Stomach (tissue), 19 donors: ENCODE results near the gene MS4A18. TPM values are rescaled to one million over a fixed set of nuclear protein-coding genes. Genes with fewer than 3 reads are reported as not detected.
"Not testable (repeated sequence)": the region's sequence is repeated elsewhere in the genome, so short reads cannot be mapped to it uniquely, and the experiment has no call there.

Experiments used
- DNase-seq, 2 donors: peaks; one replicate each; pipeline versions ENCODE4 v3.0.0 to v3.0.0-alpha.2; 2013 to 2019
- H3K27ac ChIP-seq, 5 donors: fragments of 200-600 bp in 4 of 5; sonication (generic) in 4 of 5; one replicate each; pipeline ENCODE4 v1.5.1; 2013 to 2019; ENCODE audit warnings: mild to moderate bottlenecking in 1 of 5, moderate library complexity in 1 of 5
- H3K27me3 ChIP-seq, 3 donors: fragments of 200-600 bp; sonication (generic); one replicate each; pipeline ENCODE4 v1.5.1; 2017 to 2019; ENCODE audit warnings: mixed run types in 1 of 3
- H3K36me3 ChIP-seq, 4 donors: fragments of 200-600 bp; sonication (generic); 1 replicate in 3 of 4; 2 replicates in 1 of 4; pipeline ENCODE4 v1.5.1; 2016 to 2019
- H3K4me1 ChIP-seq, 4 donors: fragments of 200-600 bp; sonication (generic); one replicate each; pipeline ENCODE4 v1.5.1; 2016 to 2019
- H3K4me3 ChIP-seq, 4 donors: fragments of 200-600 bp; sonication (generic) in 3 of 4; one replicate each; pipeline ENCODE4 v1.5.1; 2016 to 2019; ENCODE audit warnings: mild to moderate bottlenecking in 1 of 4
- H3K9me3 ChIP-seq, 4 donors: fragments of 200-600 bp; sonication (generic); one replicate each; pipeline ENCODE4 v1.5.1; 2016 to 2019
- EP300 ChIP-seq: sonication (generic); formaldehyde crosslinking; IDR thresholded peaks from one replicate; pipeline ENCODE4 v1.6.1; 2017; ENCODE audit warnings: antibody characterized with exemption
- POLR2A ChIP-seq, 4 donors: fragments of 450-650 bp; IDR thresholded peaks; one replicate each; pipeline ENCODE4 v1.6.1; 2016; ENCODE audit warnings: antibody characterized with exemption in 4 of 4, control low read depth in 2 of 4, mild to moderate bottlenecking in 1 of 4, moderate library complexity in 1 of 4
- POLR2AphosphoS5 ChIP-seq, 3 donors: sonication (generic); formaldehyde crosslinking; IDR thresholded peaks; one replicate each; pipeline ENCODE4 v1.6.1; 2016; ENCODE audit warnings: antibody characterized with exemption in 3 of 3
- WGBS, 5 donors: extraction: QIAGEN DNeasy Blood & Tissue Kit in 3 of 5; methylation state at CpG; one replicate each; pipeline versions ENCODE4 v1.1.5 to v1.1.7; 2013 to 2018; 5-methylcytosine and 5-hydroxymethylcytosine counted together
- intact Hi-C: fragments of 100-400 bp; cut with DNase I; formaldehyde crosslinking; loops from one replicate; pipeline ENCODE4 v1.15.1; 2023; ENCODE audit warnings: low total_unique reads
- long read RNA-seq, 10 donors: transcript quantifications; one replicate each; lab custom pipeline, GENCODE V29; 2026
- polyA plus RNA-seq, 3 donors: library from polyadenylated mRNA; stranded (reverse); fragments of 200-250 nt; gene quantifications; one replicate each; pipeline ENCODE4 v1.2.3, GENCODE V29; 2013
- total RNA-seq, 5 donors: library from RNA; depleted of rRNA; stranded (reverse); fragments of >200 nt; gene quantifications; one replicate each; pipeline versions ENCODE4 v1.1.0 to v1.2.3, GENCODE V29; 2014 to 2016
- TF ChIP-seq, protein P1 (sequence below), 7 experiments: fragments of 450-650 bp in 4 of 7; fragments of 200-600 bp in 3 of 7; sonication (generic) in 3 of 7; IDR thresholded peaks; one replicate each; pipeline ENCODE4 v1.5.1; 2016 to 2019; ENCODE audit warnings: antibody characterized with exemption in 7 of 7, control low read depth in 2 of 7, mild to moderate bottlenecking in 1 of 7
- donor health status: healthy with polysubstance abuse.
- donor health status: Bipolar disorder and iron deficiency.
- donor health status: healthy.

The MS4A18 gene
- total RNA-seq (not detected), polyA plus RNA-seq (under 1 TPM in 1 of 3 donors, not detected in 2; 0.19 TPM)
- long read RNA-seq, donor 1: 0 reads
- long read RNA-seq, donor 2: 0 reads
- long read RNA-seq, donor 3: 0 reads
- long read RNA-seq, donor 4: 0 reads
- long read RNA-seq, donor 5: 0 reads
- long read RNA-seq, donor 6: 0 reads
- long read RNA-seq, donor 7: 0 reads
- long read RNA-seq, donor 8: 0 reads
- long read RNA-seq, donor 9: 0 reads
- long read RNA-seq, donor 10: 0 reads

DNA sequence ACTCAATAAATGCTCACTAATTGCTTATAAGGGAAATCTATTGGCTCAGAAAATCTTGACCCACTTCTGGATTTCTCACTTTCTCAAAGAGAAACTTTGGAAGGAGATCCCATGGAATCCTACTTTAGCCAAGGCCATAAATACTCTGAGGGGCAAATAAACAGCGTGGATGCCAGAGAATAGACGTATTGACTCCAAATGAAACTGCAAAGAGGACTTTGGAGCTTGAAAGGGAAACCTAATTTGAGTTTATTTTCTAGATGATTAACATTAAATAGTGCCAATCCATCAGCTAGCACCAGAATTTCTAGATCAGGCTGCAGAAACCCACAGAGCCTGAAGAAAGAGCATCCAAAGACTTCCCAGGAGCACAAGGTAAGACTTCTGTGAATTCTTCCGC, at the start of gene MS4A18:
MS4A18 (plus strand) TSS at position 301 of the 400 bp plus-strand sequence.
- no peak within 1 kb of the TSS for H3K4me3 ChIP-seq
- TF ChIP-seq EP300 (no peak), POLR2A (IDR thresholded peaks at IDR 0.05) (no peak), POLR2AphosphoS5 (IDR thresholded peaks at IDR 0.05) (no peak)
- TF ChIP-seq, protein P1, sequence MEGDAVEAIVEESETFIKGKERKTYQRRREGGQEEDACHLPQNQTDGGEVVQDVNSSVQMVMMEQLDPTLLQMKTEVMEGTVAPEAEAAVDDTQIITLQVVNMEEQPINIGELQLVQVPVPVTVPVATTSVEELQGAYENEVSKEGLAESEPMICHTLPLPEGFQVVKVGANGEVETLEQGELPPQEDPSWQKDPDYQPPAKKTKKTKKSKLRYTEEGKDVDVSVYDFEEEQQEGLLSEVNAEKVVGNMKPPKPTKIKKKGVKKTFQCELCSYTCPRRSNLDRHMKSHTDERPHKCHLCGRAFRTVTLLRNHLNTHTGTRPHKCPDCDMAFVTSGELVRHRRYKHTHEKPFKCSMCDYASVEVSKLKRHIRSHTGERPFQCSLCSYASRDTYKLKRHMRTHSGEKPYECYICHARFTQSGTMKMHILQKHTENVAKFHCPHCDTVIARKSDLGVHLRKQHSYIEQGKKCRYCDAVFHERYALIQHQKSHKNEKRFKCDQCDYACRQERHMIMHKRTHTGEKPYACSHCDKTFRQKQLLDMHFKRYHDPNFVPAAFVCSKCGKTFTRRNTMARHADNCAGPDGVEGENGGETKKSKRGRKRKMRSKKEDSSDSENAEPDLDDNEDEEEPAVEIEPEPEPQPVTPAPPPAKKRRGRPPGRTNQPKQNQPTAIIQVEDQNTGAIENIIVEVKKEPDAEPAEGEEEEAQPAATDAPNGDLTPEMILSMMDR (IDR thresholded peaks at IDR 0.05): no peak
- intact Hi-C loops: no loop called here
- H3K27ac ChIP-seq: no peak within 1 kb of the TSS
- 81 to 88% (median 86%) methylated on average over 3 of the region's 3 CpGs for WGBS, 5 donors
- H3K36me3 ChIP-seq: no peaks in the 10 kb centered on the region
- H3K27me3 ChIP-seq: no peaks in the 10 kb centered on the region
- no peak for DNase-seq
- no peaks in the 10 kb centered on the region for H3K9me3 ChIP-seq
- H3K4me1 ChIP-seq: no peaks in the 10 kb centered on the region

DNA sequence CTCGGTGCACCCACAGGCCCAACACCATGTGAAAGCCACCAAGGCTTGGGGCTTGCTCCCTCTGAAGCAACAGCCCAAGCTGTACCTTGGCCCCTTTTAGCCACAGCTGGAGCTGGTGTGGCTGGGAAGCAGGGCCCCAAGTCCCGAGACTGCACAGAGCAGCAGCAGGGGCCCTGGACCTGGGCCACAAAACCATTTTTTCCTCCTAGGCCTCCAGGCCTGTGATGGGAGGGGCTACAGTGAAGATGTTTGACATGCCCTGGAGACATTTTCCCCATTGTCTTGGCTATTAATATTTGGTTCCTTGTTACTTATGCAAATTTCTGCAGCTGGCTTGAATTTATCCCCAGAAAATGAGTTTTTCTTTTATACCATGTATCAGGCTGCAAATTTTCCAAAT, 46.3 kb upstream of the MS4A18 start:
- intact Hi-C loops: not testable (repeated sequence)

DNA sequence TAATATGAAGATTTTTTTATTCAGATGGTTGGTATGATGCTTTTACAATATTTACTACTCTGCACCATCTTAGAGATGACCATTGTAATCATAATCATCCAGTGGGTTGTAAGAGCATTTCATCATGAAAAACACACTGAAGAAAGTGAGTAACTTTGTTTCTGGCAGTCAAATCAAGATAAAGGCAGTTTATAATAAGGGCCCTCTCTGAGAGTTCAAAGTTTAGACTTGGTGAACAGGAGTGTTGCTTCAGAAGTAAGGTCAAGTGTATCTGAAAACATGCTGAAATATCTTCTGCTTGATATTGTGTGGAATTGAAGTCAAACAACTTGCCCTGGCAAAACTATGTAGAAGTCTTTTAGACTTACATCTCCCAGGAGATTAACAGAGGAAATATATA, 44.6 kb upstream of the MS4A18 start:
- Histone ChIP-seq H3K4me3 (no peak overlapping the region), H3K36me3 (no peaks in the 10 kb centered on the region), H3K27ac (no peak overlapping the region), H3K9me3 (peaks cover 5 to 27% (median 20%) of the 10 kb centered on the region in 4 donors), H3K4me1 (no peaks in the 10 kb centered on the region), H3K27me3 (no peaks in the 10 kb centered on the region)
- intact Hi-C loops: no loop called here
- DNase-seq: no peak
- TF ChIP-seq POLR2AphosphoS5 (IDR thresholded peaks at IDR 0.05) (no peak), POLR2A (IDR thresholded peaks at IDR 0.05) (no peak), EP300 (no peak)
- TF ChIP-seq, protein P1 (IDR thresholded peaks at IDR 0.05): no peak

More for the DNA sequence above, 46.3 kb upstream of the MS4A18 start:
- H3K36me3 ChIP-seq, H3K4me1 ChIP-seq, DNase-seq, H3K27ac ChIP-seq, H3K27me3 ChIP-seq, H3K4me3 ChIP-seq: not testable (repeated sequence)
- 67 to 100% (median 96%) methylated on average over 1 to 2 of the region's 2 CpGs for WGBS, 5 donors
- peaks cover 5 to 33% (median 23%) of the 10 kb centered on the region in 4 donors for H3K9me3 ChIP-seq

DNA sequence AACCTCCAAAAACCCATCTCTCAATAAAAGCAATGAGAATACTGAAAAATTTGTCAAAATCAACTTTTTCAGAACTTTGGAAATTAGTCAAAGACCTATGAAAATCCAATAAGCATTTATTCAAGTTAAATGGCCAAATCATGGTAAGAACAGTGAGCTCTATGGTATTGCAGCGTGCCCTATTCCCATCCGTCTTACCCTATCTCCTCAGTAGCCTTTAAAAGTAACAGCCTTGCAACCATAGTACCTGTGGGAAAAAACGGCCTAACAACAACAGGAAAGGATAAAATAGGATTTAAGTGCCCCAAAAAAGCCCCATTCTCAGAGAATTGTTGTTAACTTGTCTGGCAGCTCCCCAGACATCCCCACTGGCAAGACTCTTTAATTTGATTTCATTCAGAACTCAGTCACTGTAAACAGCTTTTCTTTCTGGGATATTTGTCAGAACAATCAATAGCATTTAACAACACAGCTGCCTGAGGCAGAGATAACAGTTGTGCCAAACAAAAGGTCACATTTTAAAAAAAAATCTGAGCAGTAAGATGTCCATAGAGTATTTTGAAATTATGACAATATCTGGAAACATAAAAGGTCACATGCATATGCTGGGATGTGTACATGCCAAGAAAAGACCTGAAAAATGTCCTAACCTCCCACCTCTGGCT, 43.9 kb upstream of the MS4A18 start:
- intact Hi-C loops: no loop called here
- H3K27ac ChIP-seq: no peak overlapping the region
- H3K27me3 ChIP-seq: no peaks in the 10 kb centered on the region
- WGBS, 5 donors: 71 to 80% (median 75%) methylated on average over 3 of the region's 3 CpGs
- DNase-seq: no peak
- no peak for TF ChIP-seq POLR2AphosphoS5 (IDR thresholded peaks at IDR 0.05)
- TF ChIP-seq POLR2A (IDR thresholded peaks at IDR 0.05): no peak
- TF ChIP-seq, protein P1 (IDR thresholded peaks at IDR 0.05): no peak
- no peak for TF ChIP-seq EP300
- H3K4me3 ChIP-seq: no peak overlapping the region
- no peaks in the 10 kb centered on the region for H3K4me1 ChIP-seq
- H3K36me3 ChIP-seq: no peaks in the 10 kb centered on the region
- H3K9me3 ChIP-seq: peaks cover 5 to 27% (median 20%) of the 10 kb centered on the region in 4 donors

DNA sequence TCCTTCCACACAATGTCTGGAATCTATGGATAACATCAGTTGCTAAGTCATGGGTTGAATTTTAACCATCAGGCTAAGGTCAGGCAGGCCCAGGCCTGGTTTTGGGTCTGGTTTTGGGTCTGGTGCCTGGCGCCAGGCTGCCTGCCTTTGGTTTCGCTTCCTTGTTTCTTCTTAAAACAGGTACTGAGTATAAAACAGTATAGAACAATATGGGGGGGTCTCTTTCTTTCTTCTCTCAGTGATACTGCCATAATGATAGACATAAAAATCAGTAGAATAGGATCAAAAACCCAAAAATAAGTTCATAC, 40.0 kb upstream of the MS4A18 start:
- H3K36me3 ChIP-seq, H3K4me3 ChIP-seq, intact Hi-C loops, H3K9me3 ChIP-seq, DNase-seq, H3K27ac ChIP-seq, H3K27me3 ChIP-seq, H3K4me1 ChIP-seq: not testable (repeated sequence)
- WGBS, 5 donors: 85 to 97% (median 91%) methylated on average over 2 of the region's 2 CpGs
